Endothelial cell of umbilical vein (primary cell): Measurements from ENCODE around the gene CHID1. TPM values are rescaled to one million over a fixed set of nuclear protein-coding genes. Genes with fewer than 3 reads are reported as not detected.

Experiments used
- BruUV-seq: library from RNA; stranded (reverse); fragments of 400-500 nt; replicated peaks from 2 replicates; lab custom pipeline; 2021; lab: Mats Ljungman, UMichigan
- CTCF ChIA-PET: fragments of 300-600, 350-600 bp; sonication (Branson Sonifier 250); formaldehyde crosslinking; loops from one replicate; lab custom pipeline; 2021; ENCODE audit warnings: antibody characterized with exemption, inconsistent platforms; lab: Charles Lee
- POLR2A ChIA-PET: fragments of 300-600, 350-600 bp; sonication (Branson Sonifier 250); formaldehyde crosslinking; loops from one replicate; lab custom pipeline; 2021; ENCODE audit warnings: antibody characterized with exemption, inconsistent platforms; lab: Charles Lee
- DNase-seq: peaks from one replicate; pipeline ENCODE4 v3.0.0-alpha.2; 2011; ENCODE audit warnings: low read depth, low spot score
- FAIRE-seq: peaks from 2 replicates; lab custom pipeline; 2011; peaks lifted over from hg19 to GRCh38; lab: Jason Lieb, UNC
- H2AFZ ChIP-seq: 2 replicates; pipeline ENCODE4 v1.6.0; 2012; ENCODE audit warnings: low read depth, low read length, control low read depth, inconsistent platforms
- H3K27ac ChIP-seq: 2 replicates; pipeline ENCODE4 v1.5.1; 2011; ENCODE audit warnings: low read depth, mild to moderate bottlenecking, control low read depth, low read length, moderate library complexity; ENCODE audit not compliant: insufficient read depth
- H3K27me3 ChIP-seq, 2 experiments: 2 replicates each; pipeline versions ENCODE4 v1.6.0 to v1.6.1; 2011; ENCODE audit warnings: low read length in 2 of 2, mixed read lengths in 1 of 2; ENCODE audit not compliant: control insufficient read depth in 2 of 2, insufficient read depth in 2 of 2
- H3K36me3 ChIP-seq, 2 experiments: 2 replicates in 1 of 2; 3 replicates in 1 of 2; pipeline ENCODE4 v1.5.1; 2011; ENCODE audit warnings: low read length in 2 of 2, mild to moderate bottlenecking in 1 of 2, moderate library complexity in 1 of 2; ENCODE audit not compliant: control insufficient read depth in 2 of 2, insufficient read depth in 2 of 2; ENCODE audit errors: extremely low read depth in 1 of 2
- H3K4me1 ChIP-seq: 3 replicates; pipeline ENCODE4 v1.5.1; 2011; ENCODE audit warnings: mild to moderate bottlenecking, low read length; ENCODE audit not compliant: control insufficient read depth, insufficient read depth; ENCODE audit errors: extremely low read depth
- H3K4me2 ChIP-seq: 2 replicates; pipeline ENCODE4 v1.6.1; 2011; ENCODE audit warnings: low read length, control low read depth, mixed read lengths; ENCODE audit not compliant: insufficient read depth
- H3K4me3 ChIP-seq, 3 experiments: fragments of 200-600 bp in 1 of 3; sonication (generic), shearing (Covaris generic) in 1 of 3; replicated peaks in 1 of 3; 2 replicates each; pipeline ENCODE4 v1.5.1; 2011 to 2016; ENCODE audit warnings: control low read depth in 3 of 3, low read length in 3 of 3, mild to moderate bottlenecking in 2 of 3, inconsistent platforms in 1 of 3, low read depth in 1 of 3, moderate library complexity in 1 of 3; ENCODE audit not compliant: insufficient read depth in 1 of 3
- H3K79me2 ChIP-seq: 2 replicates; pipeline ENCODE4 v1.6.0; 2012; ENCODE audit warnings: low read length, inconsistent platforms; ENCODE audit not compliant: control insufficient read depth, insufficient read depth
- H3K9ac ChIP-seq: replicated peaks from 2 replicates; pipeline ENCODE3; 2011; ENCODE audit warnings: low read length, control low read depth; ENCODE audit not compliant: insufficient read depth; ENCODE audit errors: extremely low read depth
- H3K9me1 ChIP-seq: replicated peaks from 3 replicates; pipeline ENCODE4 v1.6.0; 2011; ENCODE audit warnings: mild to moderate bottlenecking, low read length; ENCODE audit not compliant: control insufficient read depth, insufficient read depth; ENCODE audit errors: extremely low read depth
- H3K9me3 ChIP-seq: replicated peaks from 2 replicates; pipeline ENCODE4 v1.5.1; 2012; ENCODE audit warnings: low read length, inconsistent platforms; ENCODE audit not compliant: control insufficient read depth, insufficient read depth
- H4K20me1 ChIP-seq: replicated peaks from 2 replicates; pipeline ENCODE3; 2011; ENCODE audit warnings: mild to moderate bottlenecking, low read length; ENCODE audit not compliant: control insufficient read depth, insufficient read depth; ENCODE audit errors: extremely low read depth
- CTCF ChIP-seq, 2 donors: IDR thresholded peaks; 1 replicate in 1 of 2; 2 replicates in 1 of 2; pipeline ENCODE4 v1.5.1; 2011; ENCODE audit warnings: low read length in 2 of 2, mild to moderate bottlenecking in 2 of 2, moderate library complexity in 2 of 2, control low read depth in 1 of 2, inconsistent platforms in 1 of 2, low read depth in 1 of 2; ENCODE audit not compliant: insufficient read depth in 1 of 2; ENCODE audit errors: extremely low read depth in 1 of 2
- EZH2 ChIP-seq: IDR thresholded peaks from 2 replicates; pipeline ENCODE4 v1.6.1; 2012; ENCODE audit warnings: borderline replicate concordance, low read depth, mild to moderate bottlenecking, moderate library complexity, low read length, inconsistent platforms; ENCODE audit not compliant: severe bottlenecking
- GATA2 ChIP-seq: IDR thresholded peaks from 2 replicates; pipeline ENCODE4 v1.7.0; 2011; ENCODE audit warnings: low read depth, mild to moderate bottlenecking, moderate library complexity, mixed read lengths, low read length; ENCODE audit not compliant: insufficient read length, insufficient read depth
- JUN ChIP-seq: IDR thresholded peaks from 2 replicates; pipeline ENCODE4 v1.6.1; 2011; ENCODE audit warnings: borderline replicate concordance, low read depth; ENCODE audit not compliant: insufficient read length, insufficient read depth
- MAX ChIP-seq: IDR thresholded peaks from 2 replicates; pipeline ENCODE4 v1.6.1; 2011; ENCODE audit not compliant: insufficient read depth, insufficient read length
- MYC ChIP-seq: IDR thresholded peaks from one replicate; pipeline ENCODE4 v1.6.1; 2011; ENCODE audit warnings: mild to moderate bottlenecking, low read depth, low read length
- POLR2A ChIP-seq: IDR thresholded peaks from 2 replicates; pipeline ENCODE4 v1.6.1; 2012; ENCODE audit warnings: low read depth, mild to moderate bottlenecking, control low read depth, low read length
- dilution Hi-C: fragments of 300-500 bp; cut with MboI; formaldehyde crosslinking; loops from one replicate; pipeline ENCODE4 v1.15.0; 2019; ENCODE audit warnings: low sequenced_read_pairs; ENCODE audit not compliant: extremely low pct_ligation_motif_present
- intact Hi-C: fragments of 100-400 bp; cut with micrococcal nuclease; formaldehyde crosslinking; loops from one replicate; pipeline ENCODE4 v1.10.0; 2022
- polyA plus RNA-seq, 4 experiments: library from polyadenylated mRNA; depleted of rRNA in 3 of 4; stranded (reverse) in 3 of 4; unstranded in 1 of 4; fragments of >200 nt; gene quantifications; 2 replicates each; pipeline versions ENCODE4 v1.2.1 to v1.2.3, GENCODE V29; 2011 to 2012; ENCODE audit warnings: missing spikeins in 1 of 4
- total RNA-seq: library from RNA; stranded (reverse); gene quantifications from 2 replicates; pipeline ENCODE4 v1.2.3, GENCODE V29; 2021

Gene CHID1
- total and polyA plus RNA-seq, 2 donors (not counting 3 experiments of a cell fraction or from before 2014, with no cell fraction given): 89.8 to 107 TPM

GRCh38 chr11:955154-956063 lies 44.8 kb upstream of the CHID1 start:
- FAIRE-seq: no peak
- BruUV-seq: no TSS peak
- intact Hi-C loops (no loop called here), dilution Hi-C loops (no loop called here)
- Histone ChIP-seq H3K36me3 (peaks cover 0 to 14% of the 10 kb centered on the region in 2 experiments), H2AFZ (no peak overlapping the region), H3K4me3 (no peak overlapping the region), H3K27me3 (no peaks in the 10 kb centered on the region), H3K9me1 (no peaks in the 10 kb centered on the region), H3K9me3 (no peaks in the 10 kb centered on the region), H4K20me1 (peaks cover 2% of the 10 kb centered on the region), H3K4me1 (no peaks in the 10 kb centered on the region), H3K27ac (no peak overlapping the region), H3K4me2 (no peak overlapping the region), H3K9ac (no peak overlapping the region), H3K79me2 (peaks cover 47% of the 10 kb centered on the region)
- ChIA-PET CTCF (interaction anchor here (0.8 to 1.7 kb wide), 2 partner anchors 11 to 30 kb away, joined by 3 to 4 read pairs; no protein-coding TSS in a partner anchor), POLR2A (no interaction called here)
- TF ChIP-seq MYC (no peak), EZH2 (no peak), GATA2 (no peak), JUN (no peak), CTCF (IDR thresholded peaks at IDR 0.05; ENCODE audit: extremely low read depth in 1 of 2, insufficient read depth in 1 of 2, low read depth in 1 of 2, low read length in 2 of 2) (no peak), MAX (no peak), POLR2A (no peak)
- DNase-seq: no peak
